Non-pigmented ciliary epithelial cell (primary cell): ENCODE results near the gene CAPNS2.
"Not testable (repeated sequence)": the region's sequence is repeated elsewhere in the genome, so short reads cannot be mapped to it uniquely, and the experiment has no call there.

ENCODE experiments used
- DNase-seq: peaks from one replicate; pipeline ENCODE4 v3.0.0-alpha.2; 2010; ENCODE audit warnings: low read depth

Gene CAPNS2

GRCh38 chr16:55568207-55568606 is 1.7 kb downstream of the CAPNS2 start:
- DNase-seq, result no peak

DNA sequence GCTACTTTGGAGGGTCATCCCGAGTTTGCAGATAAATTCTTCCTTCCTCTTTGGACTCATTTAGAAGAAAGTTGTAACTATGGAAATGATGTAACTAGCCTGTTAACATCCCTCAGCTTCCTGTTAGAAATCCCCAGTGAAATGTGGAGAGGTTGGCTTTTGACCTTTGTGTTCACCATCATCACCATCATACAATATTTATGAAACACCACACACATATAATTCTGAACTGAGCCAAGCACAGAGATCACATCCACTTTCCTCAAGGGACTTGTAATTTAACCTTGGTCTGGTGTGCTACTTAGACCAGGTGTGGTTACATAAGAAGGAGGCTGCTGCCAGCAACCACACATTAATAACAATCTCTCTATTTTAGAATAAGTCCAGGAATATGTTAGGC is 2.5 kb downstream of the CAPNS2 start:
- no peak for DNase-seq

- DNase-seq, result no peak
Measured at GRCh38 chr16:55570159-55570558, 3.7 kb downstream of the CAPNS2 start.

- DNase-seq, result no peak
Measured at GRCh38 chr16:55571191-55571897, 4.9 kb downstream of the CAPNS2 start.

DNA sequence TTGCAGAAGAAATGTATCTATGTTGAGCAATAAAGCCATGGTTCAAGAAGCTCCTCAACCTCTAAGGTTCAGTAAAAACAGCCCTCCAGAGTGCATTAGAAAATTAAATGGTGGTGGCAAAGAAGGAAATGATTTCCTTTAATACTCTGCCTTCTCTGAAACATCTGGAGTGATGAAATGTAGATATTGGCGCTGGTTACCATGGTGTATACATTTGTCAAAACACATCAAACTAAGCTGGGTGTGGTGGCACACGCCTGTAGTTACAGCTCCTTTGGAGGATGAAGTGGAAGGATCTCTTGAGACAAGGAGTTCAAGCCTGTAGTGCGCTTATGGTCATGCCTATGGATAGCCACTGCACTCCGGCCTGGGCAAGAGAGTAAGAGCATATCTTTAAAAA is 6.0 kb downstream of the CAPNS2 start:
- DNase-seq, result no peak

- no peak for DNase-seq
Measured at GRCh38 chr16:55574811-55575210, 8.3 kb downstream of the CAPNS2 start.

DNA sequence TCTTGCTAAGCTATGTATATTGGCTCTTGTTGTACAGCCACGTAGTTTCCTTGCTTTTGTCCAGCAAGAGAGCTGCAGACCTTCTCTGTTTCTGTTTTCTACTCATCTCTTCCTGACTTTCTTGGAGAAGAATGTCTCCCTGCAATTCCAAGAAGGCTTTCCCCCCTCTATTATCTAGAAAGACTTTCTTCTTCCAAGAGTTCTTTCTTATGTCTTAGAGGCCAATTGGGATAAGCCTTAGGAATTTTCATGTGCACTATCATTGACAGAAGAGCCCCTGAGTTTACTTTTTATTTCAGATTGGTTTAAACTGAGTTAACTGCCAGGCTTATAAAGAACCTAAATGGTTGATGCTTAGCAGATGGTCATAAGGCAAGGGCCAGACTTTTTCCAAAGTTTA is 9.0 kb downstream of the CAPNS2 start:
- DNase-seq, result no peak

- DNase-seq, result no peak
Measured at GRCh38 chr16:55576384-55576783, 9.9 kb downstream of the CAPNS2 start.

DNA sequence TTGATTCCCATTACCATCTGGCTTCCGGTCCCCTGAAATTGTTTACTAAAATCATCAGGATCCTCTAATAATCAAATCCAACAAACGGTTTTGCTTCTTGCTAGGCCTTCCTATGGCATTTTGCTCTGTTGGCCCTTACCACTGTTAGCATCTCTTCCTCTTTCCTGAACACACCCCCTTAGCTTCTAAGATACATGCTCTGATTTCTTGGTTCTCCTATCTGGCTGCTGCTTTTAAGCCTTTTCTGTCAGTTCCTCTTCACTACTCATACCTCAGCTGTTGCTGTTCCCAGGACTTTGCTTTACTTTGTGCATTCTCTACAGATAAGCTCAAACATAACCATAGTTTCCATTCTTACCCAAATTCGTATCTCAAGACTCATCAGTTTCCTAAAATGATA is 11.4 kb downstream of the CAPNS2 start:
- DNase-seq, result no peak

GRCh38 chr16:55585631-55586030 is 19.1 kb downstream of the CAPNS2 start:
- DNase-seq, result no peak

GRCh38 chr16:55588799-55589198 is 22.3 kb downstream of the CAPNS2 start:
- no peak for DNase-seq

- no peak for DNase-seq
Measured at GRCh38 chr16:55592306-55592705, 25.8 kb downstream of the CAPNS2 start.

DNA sequence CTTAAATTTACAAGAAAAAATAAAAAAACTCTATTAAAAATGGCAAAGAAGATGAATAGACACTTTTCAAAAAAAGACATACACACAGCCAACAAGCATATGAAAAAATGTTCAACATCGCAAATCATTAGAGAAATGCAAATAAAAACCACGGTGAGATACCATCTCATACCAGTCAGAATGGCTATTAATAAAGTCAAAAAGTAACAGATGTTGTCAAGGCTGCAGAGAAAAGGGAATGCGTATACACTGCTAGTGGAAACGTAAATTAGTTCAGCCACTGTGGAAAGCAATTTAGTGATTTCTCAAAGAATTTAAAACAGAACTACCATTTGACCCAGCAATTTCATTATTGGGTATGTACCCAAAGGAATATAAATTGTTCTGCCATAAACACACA is 31.4 kb downstream of the CAPNS2 start:
- no peak for DNase-seq

- no peak for DNase-seq
Measured at GRCh38 chr16:55605754-55606336, 39.4 kb downstream of the CAPNS2 start.

- DNase-seq, result no peak
Measured at GRCh38 chr16:55613613-55614335, 47.3 kb downstream of the CAPNS2 start.

DNA sequence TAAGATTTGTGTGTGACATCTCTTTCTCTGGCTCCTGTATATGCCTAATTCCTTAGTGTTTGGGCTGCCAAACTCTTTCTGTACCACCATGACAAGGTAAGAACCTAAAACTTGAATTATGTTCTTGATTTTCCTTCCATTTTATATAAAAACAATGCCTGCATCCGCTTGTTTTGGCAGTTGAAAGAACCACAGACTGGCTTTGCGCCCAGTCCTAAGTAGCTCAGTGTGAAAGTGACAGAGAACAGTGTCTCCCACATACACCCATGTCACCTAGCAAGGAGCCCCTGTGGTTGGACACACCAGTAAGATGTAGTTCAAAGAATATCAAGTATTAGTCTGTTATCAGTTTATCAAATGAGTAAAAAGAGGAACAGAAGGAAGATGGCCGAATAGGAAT is 48.6 kb downstream of the CAPNS2 start:
- DNase-seq, result no peak

DNA sequence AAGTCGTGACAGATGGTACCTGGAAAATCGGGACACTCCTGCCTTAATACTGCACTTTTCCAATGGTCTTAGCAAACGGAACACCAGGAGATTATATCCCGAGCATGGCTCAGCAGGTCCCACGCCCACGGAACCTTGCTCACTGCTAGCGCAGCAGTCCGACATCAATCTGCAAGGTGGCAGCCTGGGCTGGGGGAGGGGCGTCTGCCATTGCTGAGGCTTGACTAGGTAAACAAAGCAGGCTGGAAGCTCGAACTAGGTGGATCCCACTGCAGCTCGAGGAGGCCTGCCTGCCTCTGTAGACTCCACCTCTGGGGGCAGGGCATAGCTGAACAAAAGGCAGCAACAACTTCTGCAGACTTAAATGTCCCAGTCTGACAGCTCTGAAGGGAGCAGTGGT is 49.2 kb downstream of the CAPNS2 start:
- not testable (repeated sequence) for DNase-seq
